GM23338 (cell line): ENCODE data around the gene SLC20A1. TPM values are rescaled to one million over a fixed set of nuclear protein-coding genes. Genes with fewer than 3 reads are reported as not detected.

Source experiments
- ATAC-seq: fragments of 200-7000 bp; cut with Tn5 transposase; 3 replicates; pipeline ENCODE4 v1.9.1; 2020
- DNase-seq: peaks from one replicate; pipeline ENCODE4 v3.0.0-alpha.2; 2015; ENCODE audit warnings: low spot score
- H2AFZ ChIP-seq: fragments of 200-600 bp; sonication (generic); 2 replicates; pipeline ENCODE4 v1.8.0; 2016; ENCODE audit warnings: antibody characterized with exemption, mild to moderate bottlenecking, moderate library complexity
- H3F3A ChIP-seq: fragments of 200-600 bp; sonication (generic); replicated peaks from 2 replicates; pipeline ENCODE4 v1.8.0; 2017; ENCODE audit warnings: antibody characterized with exemption, mixed run types, low read depth
- H3K27ac ChIP-seq: fragments of 200-600 bp; sonication (generic); 2 replicates; pipeline ENCODE4 v1.6.1; 2016; ENCODE audit warnings: low read depth
- H3K27me3 ChIP-seq: fragments of 200-600 bp; sonication (generic); 2 replicates; pipeline ENCODE4 v1.8.0; 2016; ENCODE audit warnings: mild to moderate bottlenecking, mixed run types, moderate library complexity; ENCODE audit not compliant: insufficient read depth
- H3K36me3 ChIP-seq: fragments of 200-600 bp; sonication (generic); 2 replicates; pipeline ENCODE4 v1.8.0; 2016; ENCODE audit warnings: mild to moderate bottlenecking; ENCODE audit not compliant: insufficient read depth
- H3K4me1 ChIP-seq: fragments of 200-600 bp; sonication (generic); 2 replicates; pipeline ENCODE4 v1.8.0; 2016; ENCODE audit warnings: mild to moderate bottlenecking, moderate library complexity; ENCODE audit not compliant: insufficient read depth
- H3K4me2 ChIP-seq: fragments of 200-600 bp; sonication (generic); 2 replicates; pipeline ENCODE4 v1.7.1; 2017; ENCODE audit warnings: mixed run types
- H3K4me3 ChIP-seq: fragments of 200-600 bp; sonication (generic); 2 replicates; pipeline ENCODE4 v1.6.1; 2016; ENCODE audit warnings: mixed run types
- H3K79me2 ChIP-seq: fragments of 200-600 bp; sonication (generic); replicated peaks from 2 replicates; pipeline ENCODE4 v1.8.0; 2017; ENCODE audit warnings: mild to moderate bottlenecking; ENCODE audit not compliant: insufficient read depth
- H3K9me2 ChIP-seq: fragments of 200-600 bp; sonication (generic); 2 replicates; pipeline ENCODE4 v1.8.0; 2017; ENCODE audit not compliant: insufficient read depth
- H4K20me1 ChIP-seq: fragments of 200-600 bp; sonication (generic); replicated peaks from 2 replicates; pipeline ENCODE4 v1.8.0; 2017; ENCODE audit warnings: mild to moderate bottlenecking; ENCODE audit not compliant: insufficient read depth
- H3K27ac Mint-ChIP-seq: 2 replicates; pipeline ENCODE4 v1.8.0; 2020; ENCODE audit warnings: inconsistent platforms, mild to moderate bottlenecking, moderate library complexity, mixed read lengths
- H3K27me3 Mint-ChIP-seq: 3 replicates; pipeline ENCODE4 v1.8.0; 2022; ENCODE audit warnings: low read depth, mild to moderate bottlenecking, moderate library complexity, mixed read lengths, inconsistent platforms; ENCODE audit not compliant: insufficient read depth, poor library complexity
- H3K36me3 Mint-ChIP-seq: 3 replicates; pipeline ENCODE4 v1.8.0; 2021; ENCODE audit warnings: low read depth, mild to moderate bottlenecking, inconsistent platforms, moderate library complexity, mixed read lengths
- H3K4me1 Mint-ChIP-seq: 3 replicates; pipeline ENCODE4 v1.8.0; 2020; ENCODE audit warnings: mild to moderate bottlenecking, inconsistent platforms, mixed read lengths
- H3K4me3 Mint-ChIP-seq: 3 replicates; pipeline ENCODE4 v1.8.0; 2021; ENCODE audit warnings: moderate library complexity, mild to moderate bottlenecking, inconsistent platforms, mixed read lengths
- H3K9me3 Mint-ChIP-seq: 3 replicates; pipeline ENCODE4 v1.8.0; 2020; ENCODE audit warnings: moderate library complexity, mild to moderate bottlenecking, inconsistent platforms, mixed read lengths
- CREB1 ChIP-seq: fragments of 250-450 bp; sonication (Bioruptor Pico); IDR thresholded peaks from 2 replicates; pipeline ENCODE4 v1.5.0; 2020; ENCODE audit warnings: low read depth, mild to moderate bottlenecking, moderate library complexity
- CTCF ChIP-seq, 2 experiments: fragments of 200-600 bp in 1 of 2; sonication (generic) in 1 of 2; conservative IDR thresholded peaks; 2 replicates each; pipeline versions ENCODE4 v1.5.1 to v1.6.1; 2016 to 2017; ENCODE audit warnings: antibody characterized with exemption in 2 of 2, low read depth in 2 of 2, mild to moderate bottlenecking in 2 of 2, moderate library complexity in 1 of 2
- ETS1 ChIP-seq: IDR thresholded peaks from 2 replicates; pipeline ENCODE4 v1.6.1; 2016; ENCODE audit warnings: antibody characterized with exemption
- EZH2 ChIP-seq: fragments of 200-600 bp; sonication (generic); IDR thresholded peaks from one replicate; pipeline ENCODE4 v1.8.0; 2017; ENCODE audit warnings: antibody characterized with exemption, mild to moderate bottlenecking, low read depth; ENCODE audit not compliant: unreplicated experiment
- EZH2phosphoT487 ChIP-seq: fragments of 200-600 bp; sonication (generic); IDR thresholded peaks from one replicate; pipeline ENCODE4 v1.8.1; 2018; ENCODE audit warnings: antibody characterized with exemption; ENCODE audit not compliant: unreplicated experiment
- JUNB ChIP-seq: IDR thresholded peaks from one replicate; pipeline ENCODE4 v1.6.1; 2016; ENCODE audit warnings: antibody characterized with exemption; ENCODE audit not compliant: unreplicated experiment
- NANOG ChIP-seq: IDR thresholded peaks from 2 replicates; pipeline ENCODE4 v1.6.1; 2016; ENCODE audit warnings: antibody characterized with exemption, borderline replicate concordance
- POLR2AphosphoS5 ChIP-seq: IDR thresholded peaks from 2 replicates; pipeline ENCODE4 v1.6.1; 2016; ENCODE audit warnings: antibody characterized with exemption, low read depth
- REST ChIP-seq: IDR thresholded peaks from one replicate; pipeline ENCODE4 v1.6.1; 2018; ENCODE audit warnings: antibody characterized with exemption; ENCODE audit not compliant: unreplicated experiment
- STAT1 ChIP-seq: IDR thresholded peaks from one replicate; pipeline ENCODE4 v1.6.1; 2016; ENCODE audit warnings: antibody characterized with exemption; ENCODE audit not compliant: unreplicated experiment
- ZNF114 ChIP-seq: fragments of 250-450 bp; sonication (Bioruptor Pico); IDR thresholded peaks from 2 replicates; pipeline ENCODE4 v1.5.0; 2020; ENCODE audit warnings: mild to moderate bottlenecking, moderate library complexity
- ZNF331 ChIP-seq: fragments of 250-450 bp; sonication (Bioruptor Pico); IDR thresholded peaks from 2 replicates; pipeline ENCODE4 v1.5.0; 2020; ENCODE audit warnings: low read depth, mild to moderate bottlenecking, moderate library complexity
- polyA plus RNA-seq: library from polyadenylated mRNA; unstranded; fragments of >200 nt; fragmentation: Nextera tagmentation; extraction: Ambion mirVana; gene quantifications from 2 replicates; pipeline ENCODE4 v1.2.1, GENCODE V29; 2016
- total RNA-seq: library from RNA; depleted of rRNA; stranded (reverse); fragments of >200 nt; shearing (Covaris generic); gene quantifications from 2 replicates; pipeline ENCODE4 v1.2.3, GENCODE V29; 2014
- TF ChIP-seq, protein P1 (sequence below): fragments of 250-450 bp; sonication (Bioruptor Pico); IDR thresholded peaks from 2 replicates; pipeline ENCODE4 v1.5.0; 2020; ENCODE audit warnings: mild to moderate bottlenecking, moderate library complexity

Gene SLC20A1
- total and polyA plus RNA-seq, 2 experiments from 2014 or later = 52.9 to 84.3 TPM

- no peaks in the 10 kb centered on the region for H3K9me3 Mint-ChIP-seq
- Histone ChIP-seq H2AFZ (no peak overlapping the region), H3K27ac (peak overlapping the region; percentile 18; the same call in 1 of the 2 replicates), H3K79me2 (peaks cover 70% of the 10 kb centered on the region), H3K4me2 (peak overlapping the region; percentile 93), H3K36me3 (peaks cover 49% of the 10 kb centered on the region), H3K27me3 (0 out of 2 replicates have a peak, but pooled peaks cover 7% of the 10 kb centered on the region), H3K4me1 (peaks cover 31% of the 10 kb centered on the region), H4K20me1 (peaks cover 41% of the 10 kb centered on the region), H3K9me2 (no peaks in the 10 kb centered on the region), H3K4me3 (peak overlapping the region; percentile 78), H3F3A (no peaks in the 10 kb centered on the region)
- ATAC-seq (no peak), DNase-seq (no peak)
- H3K4me1 Mint-ChIP-seq = peaks cover 37% of the 10 kb centered on the region
- peak overlapping the region; percentile 17; the same call in 1 of the 3 replicates for H3K4me3 Mint-ChIP-seq
- no peak for TF ChIP-seq CTCF (conservative IDR thresholded peaks at IDR 0.05; ENCODE audit: low read depth in 2 of 2)
- TF ChIP-seq, protein P1, sequence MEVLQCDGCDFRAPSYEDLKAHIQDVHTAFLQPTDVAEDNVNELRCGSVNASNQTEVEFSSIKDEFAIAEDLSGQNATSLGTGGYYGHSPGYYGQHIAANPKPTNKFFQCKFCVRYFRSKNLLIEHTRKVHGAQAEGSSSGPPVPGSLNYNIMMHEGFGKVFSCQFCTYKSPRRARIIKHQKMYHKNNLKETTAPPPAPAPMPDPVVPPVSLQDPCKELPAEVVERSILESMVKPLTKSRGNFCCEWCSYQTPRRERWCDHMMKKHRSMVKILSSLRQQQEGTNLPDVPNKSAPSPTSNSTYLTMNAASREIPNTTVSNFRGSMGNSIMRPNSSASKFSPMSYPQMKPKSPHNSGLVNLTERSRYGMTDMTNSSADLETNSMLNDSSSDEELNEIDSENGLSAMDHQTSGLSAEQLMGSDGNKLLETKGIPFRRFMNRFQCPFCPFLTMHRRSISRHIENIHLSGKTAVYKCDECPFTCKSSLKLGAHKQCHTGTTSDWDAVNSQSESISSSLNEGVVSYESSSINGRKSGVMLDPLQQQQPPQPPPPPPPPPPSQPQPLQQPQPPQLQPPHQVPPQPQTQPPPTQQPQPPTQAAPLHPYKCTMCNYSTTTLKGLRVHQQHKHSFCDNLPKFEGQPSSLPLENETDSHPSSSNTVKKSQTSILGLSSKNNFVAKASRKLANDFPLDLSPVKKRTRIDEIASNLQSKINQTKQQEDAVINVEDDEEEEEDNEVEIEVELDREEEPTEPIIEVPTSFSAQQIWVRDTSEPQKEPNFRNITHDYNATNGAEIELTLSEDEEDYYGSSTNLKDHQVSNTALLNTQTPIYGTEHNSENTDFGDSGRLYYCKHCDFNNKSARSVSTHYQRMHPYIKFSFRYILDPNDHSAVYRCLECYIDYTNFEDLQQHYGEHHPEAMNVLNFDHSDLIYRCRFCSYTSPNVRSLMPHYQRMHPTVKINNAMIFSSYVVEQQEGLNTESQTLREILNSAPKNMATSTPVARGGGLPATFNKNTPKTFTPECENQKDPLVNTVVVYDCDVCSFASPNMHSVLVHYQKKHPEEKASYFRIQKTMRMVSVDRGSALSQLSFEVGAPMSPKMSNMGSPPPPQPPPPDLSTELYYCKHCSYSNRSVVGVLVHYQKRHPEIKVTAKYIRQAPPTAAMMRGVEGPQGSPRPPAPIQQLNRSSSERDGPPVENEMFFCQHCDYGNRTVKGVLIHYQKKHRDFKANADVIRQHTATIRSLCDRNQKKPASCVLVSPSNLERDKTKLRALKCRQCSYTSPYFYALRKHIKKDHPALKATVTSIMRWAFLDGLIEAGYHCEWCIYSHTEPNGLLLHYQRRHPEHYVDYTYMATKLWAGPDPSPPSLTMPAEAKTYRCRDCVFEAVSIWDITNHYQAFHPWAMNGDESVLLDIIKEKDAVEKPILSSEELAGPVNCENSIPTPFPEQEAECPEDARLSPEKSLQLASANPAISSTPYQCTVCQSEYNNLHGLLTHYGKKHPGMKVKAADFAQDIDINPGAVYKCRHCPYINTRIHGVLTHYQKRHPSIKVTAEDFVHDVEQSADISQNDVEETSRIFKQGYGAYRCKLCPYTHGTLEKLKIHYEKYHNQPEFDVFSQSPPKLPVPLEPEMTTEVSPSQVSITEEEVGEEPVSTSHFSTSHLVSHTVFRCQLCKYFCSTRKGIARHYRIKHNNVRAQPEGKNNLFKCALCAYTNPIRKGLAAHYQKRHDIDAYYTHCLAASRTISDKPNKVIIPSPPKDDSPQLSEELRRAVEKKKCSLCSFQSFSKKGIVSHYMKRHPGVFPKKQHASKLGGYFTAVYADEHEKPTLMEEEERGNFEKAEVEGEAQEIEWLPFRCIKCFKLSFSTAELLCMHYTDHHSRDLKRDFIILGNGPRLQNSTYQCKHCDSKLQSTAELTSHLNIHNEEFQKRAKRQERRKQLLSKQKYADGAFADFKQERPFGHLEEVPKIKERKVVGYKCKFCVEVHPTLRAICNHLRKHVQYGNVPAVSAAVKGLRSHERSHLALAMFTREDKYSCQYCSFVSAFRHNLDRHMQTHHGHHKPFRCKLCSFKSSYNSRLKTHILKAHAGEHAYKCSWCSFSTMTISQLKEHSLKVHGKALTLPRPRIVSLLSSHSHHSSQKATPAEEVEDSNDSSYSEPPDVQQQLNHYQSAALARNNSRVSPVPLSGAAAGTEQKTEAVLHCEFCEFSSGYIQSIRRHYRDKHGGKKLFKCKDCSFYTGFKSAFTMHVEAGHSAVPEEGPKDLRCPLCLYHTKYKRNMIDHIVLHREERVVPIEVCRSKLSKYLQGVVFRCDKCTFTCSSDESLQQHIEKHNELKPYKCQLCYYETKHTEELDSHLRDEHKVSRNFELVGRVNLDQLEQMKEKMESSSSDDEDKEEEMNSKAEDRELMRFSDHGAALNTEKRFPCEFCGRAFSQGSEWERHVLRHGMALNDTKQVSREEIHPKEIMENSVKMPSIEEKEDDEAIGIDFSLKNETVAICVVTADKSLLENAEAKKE = no peak
- TF ChIP-seq EZH2 = no peak
- no peak for TF ChIP-seq POLR2AphosphoS5
- no peak for TF ChIP-seq EZH2phosphoT487
- TF ChIP-seq CREB1 = no peak
- no peak for TF ChIP-seq STAT1
- TF ChIP-seq ZNF114 = no peak
- no peak for TF ChIP-seq ETS1
- no peak for TF ChIP-seq ZNF331
- TF ChIP-seq JUNB = no peak
- TF ChIP-seq NANOG = no peak
- TF ChIP-seq REST = no peak
- H3K27ac Mint-ChIP-seq = no peak overlapping the region
- peaks cover 3% of the 10 kb centered on the region for H3K27me3 Mint-ChIP-seq
- H3K36me3 Mint-ChIP-seq = peaks cover 64% of the 10 kb centered on the region
Measured at GRCh38 chr2:112648081-112648480, 2.3 kb downstream of the SLC20A1 start.
